K562 (cell line): ENCODE measurements around the gene TRDMT1. TPM values are rescaled to one million over a fixed set of nuclear protein-coding genes. Genes with fewer than 3 reads are reported as not detected.

Experiments
- BCOR ChIP-seq: fragments of 450-650 bp; IDR thresholded peaks from 2 replicates; pipeline ENCODE4 v1.6.1; 2016
- DMBX1 ChIP-seq: fragments of 250-450 bp; sonication (Bioruptor Pico); IDR thresholded peaks from 2 replicates; pipeline ENCODE4 v1.8.0; 2022; ENCODE audit warnings: inconsistent platforms, mild to moderate bottlenecking, moderate library complexity, borderline replicate concordance
- E2F6 ChIP-seq, 2 experiments: IDR thresholded peaks; 2 replicates each; pipeline ENCODE4 v1.6.1; 2011; ENCODE audit warnings: borderline replicate concordance in 1 of 2, control low read depth in 1 of 2, low read depth in 1 of 2, low read length in 1 of 2, mild to moderate bottlenecking in 1 of 2, mixed read lengths in 1 of 2, moderate library complexity in 1 of 2; ENCODE audit not compliant: insufficient read depth in 1 of 2, insufficient read length in 1 of 2, poor library complexity in 1 of 2, severe bottlenecking in 1 of 2; ENCODE audit errors: extremely low read depth in 1 of 2
- E2F8 ChIP-seq: fragments of 450-650 bp; IDR thresholded peaks from 2 replicates; pipeline ENCODE4 v1.7.1; 2018; ENCODE audit warnings: mild to moderate bottlenecking, low read depth; ENCODE audit not compliant: partially characterized antibody
- ESRRB ChIP-seq: fragments of 250-450 bp; sonication (Bioruptor Pico); IDR thresholded peaks from 2 replicates; pipeline ENCODE4 v1.5.0; 2020; ENCODE audit warnings: mild to moderate bottlenecking, moderate library complexity, borderline replicate concordance
- MBD1 ChIP-seq: fragments of 250-450 bp; sonication (Bioruptor Pico); IDR thresholded peaks from 2 replicates; pipeline ENCODE4 v1.8.0; 2022; ENCODE audit warnings: inconsistent platforms
- MNT ChIP-seq, 2 experiments: fragments of 450-650 bp; conservative IDR thresholded peaks; 2 replicates each; pipeline ENCODE4 v1.6.1; 2017; ENCODE audit warnings: mild to moderate bottlenecking in 2 of 2, moderate library complexity in 2 of 2
- NCOA6 ChIP-seq: fragments of 450-650 bp; IDR thresholded peaks from 2 replicates; pipeline ENCODE4 v1.6.1; 2017; ENCODE audit warnings: mild to moderate bottlenecking
- NFRKB ChIP-seq: fragments of 450-650 bp; IDR thresholded peaks from 2 replicates; pipeline ENCODE4 v1.6.1; 2016; ENCODE audit warnings: low read depth
- NR0B1 ChIP-seq: fragments of 450-650 bp; IDR thresholded peaks from one replicate; pipeline ENCODE4 v1.6.1; 2018; ENCODE audit warnings: mild to moderate bottlenecking, moderate library complexity; ENCODE audit not compliant: partially characterized antibody
- PCBP1 ChIP-seq: fragments of 200-400 bp; formaldehyde crosslinking; IDR thresholded peaks from 2 replicates; pipeline ENCODE4 v1.6.1; 2018; ENCODE audit warnings: mild to moderate bottlenecking, low read depth, low read length; ENCODE audit not compliant: poor library complexity, severe bottlenecking
- PHB ChIP-seq: fragments of 250-450 bp; sonication (Bioruptor Pico); IDR thresholded peaks from 2 replicates; pipeline ENCODE4 v1.5.0; 2021
- RBM14 ChIP-seq: fragments of 200-400 bp; formaldehyde crosslinking; IDR thresholded peaks from 2 replicates; pipeline ENCODE4 v1.6.1; 2018; ENCODE audit warnings: low read depth, mild to moderate bottlenecking, low read length, moderate library complexity, borderline replicate concordance; ENCODE audit not compliant: insufficient read depth
- RBM17 ChIP-seq: fragments of 200-400 bp; formaldehyde crosslinking; IDR thresholded peaks from 2 replicates; pipeline ENCODE4 v1.6.1; 2017; ENCODE audit warnings: low read depth, mild to moderate bottlenecking, low read length, borderline replicate concordance
- SRSF3 ChIP-seq: fragments of 200-400 bp; formaldehyde crosslinking; IDR thresholded peaks from 2 replicates; pipeline ENCODE4 v1.6.1; 2016; ENCODE audit warnings: mild to moderate bottlenecking, low read length, moderate library complexity; ENCODE audit not compliant: insufficient read depth
- XRCC3 ChIP-seq: fragments of 450-650 bp; IDR thresholded peaks from 2 replicates; pipeline ENCODE4 v1.6.1; 2017; ENCODE audit warnings: mild to moderate bottlenecking, moderate library complexity
- ZNF133 ChIP-seq: fragments of 250-450 bp; sonication (Bioruptor Pico); IDR thresholded peaks from 2 replicates; pipeline ENCODE4 v1.4.0; 2020; ENCODE audit warnings: mild to moderate bottlenecking
- polyA plus RNA-seq, 8 experiments: library from polyadenylated mRNA; depleted of rRNA in 4 of 8; stranded (reverse) in 5 of 8; unstranded in 3 of 8; fragments of >200 nt; fragmentation: Nextera tagmentation in 2 of 8; fragmentation: Illumina TruSeq in 1 of 8; extraction: Ambion mirVana in 2 of 8; extraction: Trizol in 1 of 8; gene quantifications; 2 replicates each; pipeline versions ENCODE4 v1.2.1 to v1.2.3, GENCODE V29; 2011 to 2014; ENCODE audit warnings: inconsistent platforms in 1 of 8, missing spikeins in 1 of 8
- total RNA-seq, 7 experiments: library from RNA; depleted of rRNA in 6 of 7; stranded (reverse); fragments of >200 nt in 6 of 7; fragmentation: Illumina TruSeq in 2 of 7; extraction: Trizol in 2 of 7; gene quantifications; 2 replicates each; pipeline versions ENCODE4 v1.2.1 to v1.2.3, GENCODE V29; 2011 to 2021; ENCODE audit warnings: low replicate concordance in 1 of 7

Gene TRDMT1
- total and polyA plus RNA-seq, 9 of the 15 experiments (the other 6 are each of a cell fraction or from before 2014, with no cell fraction given) = 5.4 to 12.6 (median 9.3) TPM

GRCh38 chr10:17200912-17201793 is at the start of gene TRDMT1 (continued):
- TF ChIP-seq MBD1 (CRISPR knock-in tag) (no peak), ESRRB (CRISPR knock-in tag) (no peak), SRSF3 (no peak), BCOR (peak; percentile 47; the same call in 1 of the 2 replicates), PCBP1 (peak; percentile 69), PHB (CRISPR knock-in tag) (no peak), MNT (conservative IDR thresholded peaks at IDR 0.05) (peak; percentile 82 to 86), E2F8 (peak; percentile 68), DMBX1 (CRISPR knock-in tag) (no peak), NCOA6 (no peak), E2F6 (IDR thresholded peaks at IDR 0.05; ENCODE audit: borderline replicate concordance in 1 of 2, extremely low read depth in 1 of 2, insufficient read depth in 1 of 2, insufficient read length in 1 of 2, low read depth in 1 of 2, low read length in 1 of 2, poor library complexity in 1 of 2, severe bottlenecking in 1 of 2) (peak; percentile 56 to 81), RBM14 (no peak), XRCC3 (no peak), NFRKB (peak; percentile 91; the same call in 1 of the 2 replicates), RBM17 (no peak), NR0B1 (no peak), ZNF133 (CRISPR knock-in tag) (no peak)
